GM12891 (cell line): Measurements from ENCODE around the gene BBS2.

ENCODE experiments used
- POLR2A ChIP-seq: IDR thresholded peaks from 2 replicates; pipeline ENCODE4 v1.6.1; 2011; ENCODE audit warnings: low read depth, low read length, control low read depth
- POLR2AphosphoS5 ChIP-seq: IDR thresholded peaks from 2 replicates; pipeline ENCODE4 v1.6.1; 2011; ENCODE audit warnings: low read depth, low read length, control low read depth
- SPI1 ChIP-seq: IDR thresholded peaks from 2 replicates; pipeline ENCODE4 v1.6.1; 2011; ENCODE audit warnings: low read depth, low read length, control low read depth
- TAF1 ChIP-seq: IDR thresholded peaks from 2 replicates; pipeline ENCODE4 v1.6.1; 2011; ENCODE audit warnings: low read depth, low read length, control low read depth

GRCh38 chr16:56477096-56477878 lies 42.5 kb downstream of the BBS2 start:
- TF ChIP-seq POLR2A (no peak), TAF1 (no peak), POLR2AphosphoS5 (no peak), SPI1 (no peak)
